ENCODE results near the gene CEBPA.

The CEBPA gene

DNA sequence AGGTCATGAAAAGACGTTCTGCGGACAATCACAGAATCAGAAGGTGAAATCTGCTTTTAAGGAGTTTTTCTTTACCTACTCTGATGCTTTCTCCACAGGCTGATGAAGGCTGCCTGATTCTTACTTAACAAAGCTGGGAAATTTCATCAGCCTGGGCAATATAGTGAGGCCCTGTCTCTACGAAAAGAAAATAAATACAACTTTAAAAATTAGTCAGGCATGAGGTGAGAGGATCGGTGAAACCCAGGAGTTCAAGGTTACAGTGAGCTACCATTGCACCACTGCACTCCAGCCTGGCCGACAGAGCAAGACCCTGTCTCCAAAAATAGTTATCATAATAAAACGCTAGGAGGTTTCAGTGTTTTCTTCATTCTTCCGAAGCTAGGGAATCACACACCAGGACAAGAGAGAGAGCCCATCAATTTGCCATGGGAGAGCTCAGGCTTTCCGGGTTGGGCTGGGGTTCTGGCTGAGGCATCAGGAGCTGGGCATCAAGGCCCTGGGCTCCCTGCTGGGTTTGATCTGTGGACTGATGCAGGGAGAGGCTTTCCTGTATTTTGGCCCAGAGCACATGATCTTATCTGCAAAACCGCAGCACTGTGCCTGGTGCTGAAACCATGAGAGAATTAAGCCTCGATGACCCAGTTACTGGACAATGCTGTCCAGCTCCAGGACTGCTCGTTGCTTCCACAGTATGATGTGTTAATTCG, 46.1 kb upstream of the CEBPA start:
- no peak overlapping the region for H3K4me3 ChIP-seq (replicated peaks; ENCODE audit: insufficient read depth, low read length)
- H3K27me3 ChIP-seq (ENCODE audit: insufficient read depth, poor library complexity, severe bottlenecking) = no peaks in the 10 kb centered on the region
- DNase-seq (ENCODE audit: low read depth in 1 of 2, low spot score in 1 of 2) = no peak
- TF ChIP-seq, protein P1, sequence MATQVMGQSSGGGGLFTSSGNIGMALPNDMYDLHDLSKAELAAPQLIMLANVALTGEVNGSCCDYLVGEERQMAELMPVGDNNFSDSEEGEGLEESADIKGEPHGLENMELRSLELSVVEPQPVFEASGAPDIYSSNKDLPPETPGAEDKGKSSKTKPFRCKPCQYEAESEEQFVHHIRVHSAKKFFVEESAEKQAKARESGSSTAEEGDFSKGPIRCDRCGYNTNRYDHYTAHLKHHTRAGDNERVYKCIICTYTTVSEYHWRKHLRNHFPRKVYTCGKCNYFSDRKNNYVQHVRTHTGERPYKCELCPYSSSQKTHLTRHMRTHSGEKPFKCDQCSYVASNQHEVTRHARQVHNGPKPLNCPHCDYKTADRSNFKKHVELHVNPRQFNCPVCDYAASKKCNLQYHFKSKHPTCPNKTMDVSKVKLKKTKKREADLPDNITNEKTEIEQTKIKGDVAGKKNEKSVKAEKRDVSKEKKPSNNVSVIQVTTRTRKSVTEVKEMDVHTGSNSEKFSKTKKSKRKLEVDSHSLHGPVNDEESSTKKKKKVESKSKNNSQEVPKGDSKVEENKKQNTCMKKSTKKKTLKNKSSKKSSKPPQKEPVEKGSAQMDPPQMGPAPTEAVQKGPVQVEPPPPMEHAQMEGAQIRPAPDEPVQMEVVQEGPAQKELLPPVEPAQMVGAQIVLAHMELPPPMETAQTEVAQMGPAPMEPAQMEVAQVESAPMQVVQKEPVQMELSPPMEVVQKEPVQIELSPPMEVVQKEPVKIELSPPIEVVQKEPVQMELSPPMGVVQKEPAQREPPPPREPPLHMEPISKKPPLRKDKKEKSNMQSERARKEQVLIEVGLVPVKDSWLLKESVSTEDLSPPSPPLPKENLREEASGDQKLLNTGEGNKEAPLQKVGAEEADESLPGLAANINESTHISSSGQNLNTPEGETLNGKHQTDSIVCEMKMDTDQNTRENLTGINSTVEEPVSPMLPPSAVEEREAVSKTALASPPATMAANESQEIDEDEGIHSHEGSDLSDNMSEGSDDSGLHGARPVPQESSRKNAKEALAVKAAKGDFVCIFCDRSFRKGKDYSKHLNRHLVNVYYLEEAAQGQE (IDR thresholded peaks at IDR 0.05; ENCODE audit: insufficient replicate concordance, low read depth) = no peak
- TF ChIP-seq POLR2AphosphoS5 (IDR thresholded peaks at IDR 0.05; ENCODE audit: low read depth) (no peak), GABPA (IDR thresholded peaks at IDR 0.05; ENCODE audit: low read depth) (no peak), SPI1 (IDR thresholded peaks at IDR 0.05; ENCODE audit: borderline replicate concordance, low read depth) (no peak)
- TF ChIP-seq, protein P2, sequence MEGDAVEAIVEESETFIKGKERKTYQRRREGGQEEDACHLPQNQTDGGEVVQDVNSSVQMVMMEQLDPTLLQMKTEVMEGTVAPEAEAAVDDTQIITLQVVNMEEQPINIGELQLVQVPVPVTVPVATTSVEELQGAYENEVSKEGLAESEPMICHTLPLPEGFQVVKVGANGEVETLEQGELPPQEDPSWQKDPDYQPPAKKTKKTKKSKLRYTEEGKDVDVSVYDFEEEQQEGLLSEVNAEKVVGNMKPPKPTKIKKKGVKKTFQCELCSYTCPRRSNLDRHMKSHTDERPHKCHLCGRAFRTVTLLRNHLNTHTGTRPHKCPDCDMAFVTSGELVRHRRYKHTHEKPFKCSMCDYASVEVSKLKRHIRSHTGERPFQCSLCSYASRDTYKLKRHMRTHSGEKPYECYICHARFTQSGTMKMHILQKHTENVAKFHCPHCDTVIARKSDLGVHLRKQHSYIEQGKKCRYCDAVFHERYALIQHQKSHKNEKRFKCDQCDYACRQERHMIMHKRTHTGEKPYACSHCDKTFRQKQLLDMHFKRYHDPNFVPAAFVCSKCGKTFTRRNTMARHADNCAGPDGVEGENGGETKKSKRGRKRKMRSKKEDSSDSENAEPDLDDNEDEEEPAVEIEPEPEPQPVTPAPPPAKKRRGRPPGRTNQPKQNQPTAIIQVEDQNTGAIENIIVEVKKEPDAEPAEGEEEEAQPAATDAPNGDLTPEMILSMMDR (IDR thresholded peaks at IDR 0.05; ENCODE audit: insufficient read depth, low read length) = no peak
- no peak overlapping the region for H3K27ac ChIP-seq (replicated peaks)

- Histone ChIP-seq H3K4me3 (replicated peaks; ENCODE audit: insufficient read depth, low read length) (no peak overlapping the region), H3K27ac (replicated peaks) (no peak overlapping the region), H3K27me3 (ENCODE audit: insufficient read depth, poor library complexity, severe bottlenecking) (no peaks in the 10 kb centered on the region)
- TF ChIP-seq POLR2AphosphoS5 (IDR thresholded peaks at IDR 0.05; ENCODE audit: low read depth) = no peak
- no peak for TF ChIP-seq SPI1 (IDR thresholded peaks at IDR 0.05; ENCODE audit: borderline replicate concordance, low read depth)
- TF ChIP-seq, protein P1 (IDR thresholded peaks at IDR 0.05; ENCODE audit: insufficient replicate concordance, low read depth) = no peak
- TF ChIP-seq, protein P2 (IDR thresholded peaks at IDR 0.05; ENCODE audit: insufficient read depth, low read length) = no peak
- no peak for TF ChIP-seq GABPA (IDR thresholded peaks at IDR 0.05; ENCODE audit: low read depth)
- no peak for DNase-seq (ENCODE audit: low read depth in 1 of 2, low spot score in 1 of 2)
Observed at GRCh38 chr19:33347300-33347699, 45.0 kb upstream of the CEBPA start.

DNA sequence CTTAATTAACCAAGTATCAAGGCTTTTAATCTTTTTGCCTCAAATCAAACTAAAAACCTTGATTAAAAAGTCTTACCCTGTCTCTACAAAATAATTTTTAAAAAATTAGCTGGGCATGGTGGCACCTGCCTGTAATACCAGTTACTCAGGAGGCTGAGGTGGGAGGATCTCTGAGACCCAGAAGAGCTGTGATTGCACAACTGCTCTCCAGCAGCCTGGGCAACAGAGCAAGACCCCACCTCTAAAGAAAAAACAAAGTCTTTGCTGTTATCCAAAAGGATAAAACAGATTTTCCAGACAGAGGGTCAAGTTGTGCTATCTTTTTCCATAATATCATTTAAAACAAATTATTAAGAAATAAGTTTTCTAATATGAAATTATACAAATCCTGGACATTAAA, 44.3 kb upstream of the CEBPA start:
- no peak for DNase-seq (ENCODE audit: low read depth in 1 of 2, low spot score in 1 of 2)
- H3K27me3 ChIP-seq (ENCODE audit: insufficient read depth, poor library complexity, severe bottlenecking) = no peaks in the 10 kb centered on the region
- no peak overlapping the region for H3K27ac ChIP-seq (replicated peaks)
- TF ChIP-seq POLR2AphosphoS5 (IDR thresholded peaks at IDR 0.05; ENCODE audit: low read depth) (no peak), SPI1 (IDR thresholded peaks at IDR 0.05; ENCODE audit: borderline replicate concordance, low read depth) (no peak), GABPA (IDR thresholded peaks at IDR 0.05; ENCODE audit: low read depth) (no peak)
- TF ChIP-seq, protein P2 (IDR thresholded peaks at IDR 0.05; ENCODE audit: insufficient read depth, low read length) = no peak
- TF ChIP-seq, protein P1 (IDR thresholded peaks at IDR 0.05; ENCODE audit: insufficient replicate concordance, low read depth) = no peak
- H3K4me3 ChIP-seq (replicated peaks; ENCODE audit: insufficient read depth, low read length) = no peak overlapping the region

Data from HL-60 (cell line).